PC-9 (cell line): ENCODE data around the gene LARP4B. TPM values are rescaled to one million over a fixed set of nuclear protein-coding genes. Genes with fewer than 3 reads are reported as not detected.

Experiments used
- BruUV-seq: library from RNA; stranded (reverse); fragments of 400-500 nt; replicated peaks from 2 replicates; lab custom pipeline; 2021; lab: Mats Ljungman, UMichigan
- CTCF ChIA-PET: fragments of 300-600 bp; sonication (Branson Sonifier 250); formaldehyde crosslinking; loops from one replicate; lab custom pipeline; 2022; ENCODE audit warnings: antibody characterized with exemption; lab: Charles Lee
- POLR2A ChIA-PET: fragments of 300-600 bp; sonication (Branson Sonifier 250); formaldehyde crosslinking; loops from one replicate; lab custom pipeline; 2022; ENCODE audit warnings: antibody characterized with exemption; ENCODE audit not compliant: unreplicated experiment; lab: Charles Lee
- DNase-seq, 2 experiments: peaks; one replicate each; pipeline versions ENCODE4 v3.0.0 to v3.0.0-alpha.2; 2015 to 2022; ENCODE audit warnings: mixed read lengths in 1 of 2
- H2AFZ ChIP-seq: fragments of 200-600 bp; sonication (generic); 2 replicates; pipeline ENCODE4 v1.8.1; 2017; ENCODE audit warnings: antibody characterized with exemption
- H3F3A ChIP-seq: fragments of 200-600 bp; sonication (generic); 2 replicates; pipeline ENCODE4 v1.8.1; 2017; ENCODE audit warnings: antibody characterized with exemption, mild to moderate bottlenecking, low read depth; ENCODE audit not compliant: insufficient read depth
- H3K27ac ChIP-seq: fragments of 200-600 bp; sonication (generic); 2 replicates; pipeline ENCODE4 v1.6.1; 2016; ENCODE audit warnings: mixed run types
- H3K27me3 ChIP-seq: fragments of 200-600 bp; sonication (generic); 2 replicates; pipeline ENCODE4 v1.6.1; 2016; ENCODE audit warnings: low read depth, mixed run types; ENCODE audit not compliant: insufficient read depth
- H3K36me3 ChIP-seq: fragments of 200-600 bp; sonication (generic); 2 replicates; pipeline ENCODE4 v1.6.1; 2016; ENCODE audit warnings: low read depth, mixed run types
- H3K4me1 ChIP-seq: fragments of 200-600 bp; sonication (generic); replicated peaks from 2 replicates; pipeline ENCODE4 v1.6.1; 2016; ENCODE audit warnings: mixed run types; ENCODE audit not compliant: insufficient read depth
- H3K4me2 ChIP-seq: fragments of 200-600 bp; sonication (generic); 2 replicates; pipeline ENCODE4 v1.6.1; 2017; ENCODE audit warnings: mixed run types
- H3K4me3 ChIP-seq: fragments of 200-600 bp; sonication (generic); 2 replicates; pipeline ENCODE4 v1.6.1; 2016; ENCODE audit warnings: mixed run types
- H3K79me2 ChIP-seq: fragments of 200-600 bp; sonication (generic); 2 replicates; pipeline ENCODE4 v1.6.1; 2017; ENCODE audit warnings: low read depth, mixed run types
- H3K9me2 ChIP-seq: fragments of 200-600 bp; sonication (generic); 2 replicates; pipeline ENCODE4 v1.8.1; 2017; ENCODE audit warnings: mild to moderate bottlenecking; ENCODE audit not compliant: insufficient read depth
- H3K9me3 ChIP-seq: fragments of 200-600 bp; sonication (generic); 2 replicates; pipeline ENCODE4 v1.8.1; 2016; ENCODE audit warnings: low read depth; ENCODE audit not compliant: insufficient read depth
- H4K20me1 ChIP-seq: fragments of 200-600 bp; sonication (generic); 2 replicates; pipeline ENCODE4 v1.8.1; 2017; ENCODE audit not compliant: insufficient read depth
- CTCF ChIP-seq: fragments of 200-600 bp; sonication (generic); conservative IDR thresholded peaks from 2 replicates; pipeline ENCODE4 v1.6.1; 2017; ENCODE audit warnings: mixed run types, antibody characterized with exemption, mild to moderate bottlenecking, moderate library complexity
- EZH2 ChIP-seq: fragments of 200-600 bp; sonication (generic); IDR thresholded peaks from 2 replicates; pipeline ENCODE4 v1.8.0; 2017; ENCODE audit warnings: antibody characterized with exemption, low read depth
- intact Hi-C: fragments of 100-400 bp; cut with micrococcal nuclease; formaldehyde crosslinking; loops from one replicate; pipeline ENCODE4 v1.10.0; 2022; ENCODE audit not compliant: unreplicated experiment
- total RNA-seq: library from RNA; stranded (reverse); gene quantifications from 2 replicates; pipeline ENCODE4 v1.2.3, GENCODE V29; 2021

The LARP4B gene
- total RNA-seq, 1 experiment from 2014 or later = 93.4 TPM

- CTCF ChIA-PET = no interaction called here
- POLR2A ChIA-PET = no interaction called here
- H3K9me3 ChIP-seq = no peaks in the 10 kb centered on the region
- peaks cover 76% of the 10 kb centered on the region for H4K20me1 ChIP-seq
- BruUV-seq = no TSS peak
- no peak overlapping the region for H2AFZ ChIP-seq
- H3K4me1 ChIP-seq = no peaks in the 10 kb centered on the region
- H3K27ac ChIP-seq = no peak overlapping the region
- intact Hi-C loops = no loop called here
- no peak overlapping the region for H3K4me3 ChIP-seq
- H3K4me2 ChIP-seq = no peak overlapping the region
- TF ChIP-seq CTCF (no peak), EZH2 (no peak)
- H3F3A ChIP-seq = peaks cover 6% of the 10 kb centered on the region; the same call in 1 of the 2 replicates
- no peaks in the 10 kb centered on the region for H3K9me2 ChIP-seq
- peaks cover 82% of the 10 kb centered on the region for H3K79me2 ChIP-seq
- no peaks in the 10 kb centered on the region for H3K36me3 ChIP-seq
- no peak for DNase-seq
- no peaks in the 10 kb centered on the region for H3K27me3 ChIP-seq
These were observed 34.5 kb downstream of the LARP4B start for GRCh38 chr10:896982-897381.

GRCh38 chr10:895324-895723 lies 36.2 kb downstream of the LARP4B start:
- Histone ChIP-seq H3K4me3 (no peak overlapping the region), H3F3A (peaks cover 6% of the 10 kb centered on the region; the same call in 1 of the 2 replicates), H3K9me2 (no peaks in the 10 kb centered on the region), H3K4me1 (no peaks in the 10 kb centered on the region), H2AFZ (no peak overlapping the region), H3K27me3 (no peaks in the 10 kb centered on the region), H3K4me2 (no peak overlapping the region), H3K27ac (no peak overlapping the region), H4K20me1 (peaks cover 62% of the 10 kb centered on the region), H3K36me3 (no peaks in the 10 kb centered on the region), H3K79me2 (peaks cover 85% of the 10 kb centered on the region), H3K9me3 (no peaks in the 10 kb centered on the region)
- ChIA-PET CTCF (no interaction called here), POLR2A (interaction anchor here (0.6 kb wide), 1 partner anchor 304 kb away, joined by 4 read pairs; no protein-coding TSS in a partner anchor)
- no peak for DNase-seq
- no peak for TF ChIP-seq EZH2
- no peak for TF ChIP-seq CTCF
- no TSS peak for BruUV-seq
- intact Hi-C loops = no loop called here

GRCh38 chr10:878895-879294 lies 52.6 kb downstream of the LARP4B start:
- Histone ChIP-seq H3F3A (peaks cover 9% of the 10 kb centered on the region; the same call in 1 of the 2 replicates), H3K27me3 (no peaks in the 10 kb centered on the region), H3K4me1 (no peaks in the 10 kb centered on the region), H3K27ac (no peak overlapping the region), H4K20me1 (peaks cover 23% of the 10 kb centered on the region; the same call in 1 of the 2 replicates), H2AFZ (no peak overlapping the region), H3K4me2 (no peak overlapping the region), H3K4me3 (no peak overlapping the region), H3K9me2 (no peaks in the 10 kb centered on the region), H3K79me2 (0 out of 2 replicates have a peak, but pooled peaks cover 1% of the 10 kb centered on the region), H3K36me3 (no peaks in the 10 kb centered on the region), H3K9me3 (no peaks in the 10 kb centered on the region)
- intact Hi-C loops = no loop called here
- BruUV-seq = no TSS peak
- POLR2A ChIA-PET = no interaction called here
- no peak for DNase-seq
- CTCF ChIA-PET = no interaction called here
- no peak for TF ChIP-seq CTCF
- TF ChIP-seq EZH2 = no peak
